Nephron progenitor cell (in vitro differentiated cells): ENCODE data around the gene SOCS3.
A peak's percentile ranks its signal among the peaks of the same experiment; 100 is the strongest.

ENCODE experiments used
- DNase-seq: peaks from one replicate; pipeline ENCODE4 v3.0.0; 2021
- H3K27ac Mint-ChIP-seq: 2 replicates; pipeline ENCODE4 v1.8.0; 2021; ENCODE audit warnings: mild to moderate bottlenecking, moderate library complexity, mixed read lengths
- H3K27me3 Mint-ChIP-seq: 2 replicates; pipeline ENCODE4 v1.8.0; 2021; ENCODE audit warnings: mild to moderate bottlenecking, low read depth, mixed read lengths; ENCODE audit not compliant: poor library complexity
- H3K36me3 Mint-ChIP-seq: 2 replicates; pipeline ENCODE4 v1.8.0; 2021; ENCODE audit warnings: low read depth, mixed read lengths
- H3K4me1 Mint-ChIP-seq: 2 replicates; pipeline ENCODE4 v1.8.0; 2021; ENCODE audit warnings: mixed read lengths
- H3K4me3 Mint-ChIP-seq: 2 replicates; pipeline ENCODE4 v1.8.0; 2021; ENCODE audit warnings: mild to moderate bottlenecking, moderate library complexity, mixed read lengths
- H3K9me3 Mint-ChIP-seq: 2 replicates; pipeline ENCODE4 v1.8.0; 2021; ENCODE audit warnings: mild to moderate bottlenecking, moderate library complexity, mixed read lengths
- CTCF ChIP-seq: fragments of 200-600 bp; sonication (generic); IDR thresholded peaks from 2 replicates; pipeline ENCODE4 v1.5.0; 2021; ENCODE audit warnings: antibody characterized with exemption

SOCS3 gene

GRCh38 chr17:78365561-78366108, 5.8 kb upstream of the SOCS3 start:
- no peaks in the 10 kb centered on the region for H3K36me3 Mint-ChIP-seq
- H3K27me3 Mint-ChIP-seq: peaks cover 8% of the 10 kb centered on the region
- H3K9me3 Mint-ChIP-seq: no peaks in the 10 kb centered on the region
- H3K4me1 Mint-ChIP-seq: peaks cover 74% of the 10 kb centered on the region
- no peak for TF ChIP-seq CTCF
- peak; percentile 79 for DNase-seq
- H3K27ac Mint-ChIP-seq: peak overlapping the region; percentile 99
- peak overlapping the region; percentile 68 for H3K4me3 Mint-ChIP-seq

DNA sequence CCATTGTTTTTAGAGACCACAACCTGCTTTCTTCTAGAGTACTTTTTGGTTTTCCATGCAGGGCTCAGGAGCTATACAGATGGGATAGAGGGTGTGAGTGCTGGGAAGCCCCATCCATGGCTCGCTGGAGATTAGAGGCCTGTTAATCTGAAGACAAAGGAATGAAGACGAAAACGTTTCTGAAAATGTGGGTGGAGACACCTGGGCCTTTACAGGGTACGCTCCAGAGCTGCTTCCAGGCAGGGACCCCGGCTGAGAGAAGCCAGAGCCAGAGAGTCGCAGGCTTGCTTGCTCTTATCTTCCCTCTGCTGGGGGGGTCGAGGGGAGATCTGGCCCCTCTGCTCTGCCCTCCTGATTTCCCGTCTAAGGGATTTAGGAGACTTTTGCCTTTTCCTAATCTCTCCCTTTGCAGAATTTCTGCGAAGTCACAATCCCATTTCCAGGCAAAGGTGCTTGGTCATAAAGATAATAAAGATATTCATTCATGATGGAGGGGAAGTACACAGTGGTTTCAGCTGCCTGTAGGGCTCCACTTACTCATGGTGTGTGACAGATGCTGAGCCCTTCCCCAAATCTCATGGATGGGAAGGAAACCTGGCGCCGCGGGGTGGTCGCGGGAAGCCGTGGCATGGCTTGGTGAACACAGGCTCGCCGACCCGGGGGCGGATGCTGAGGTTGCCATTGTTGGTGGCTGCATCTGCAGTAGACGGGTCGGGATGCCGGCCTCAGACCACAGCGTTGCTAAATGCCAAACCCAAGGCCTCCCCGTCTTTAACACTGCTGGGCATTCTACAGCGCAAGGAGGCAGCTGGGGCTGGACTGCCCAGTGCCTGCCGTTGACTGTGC, 4.8 kb upstream of the SOCS3 start:
- H3K4me3 Mint-ChIP-seq: no peak overlapping the region
- H3K4me1 Mint-ChIP-seq: peaks cover 65% of the 10 kb centered on the region
- no peaks in the 10 kb centered on the region for H3K36me3 Mint-ChIP-seq
- TF ChIP-seq CTCF: no peak
- no peak for DNase-seq
- peak overlapping the region; percentile 99 for H3K27ac Mint-ChIP-seq
- H3K27me3 Mint-ChIP-seq: peaks cover 8% of the 10 kb centered on the region
- no peaks in the 10 kb centered on the region for H3K9me3 Mint-ChIP-seq

DNA sequence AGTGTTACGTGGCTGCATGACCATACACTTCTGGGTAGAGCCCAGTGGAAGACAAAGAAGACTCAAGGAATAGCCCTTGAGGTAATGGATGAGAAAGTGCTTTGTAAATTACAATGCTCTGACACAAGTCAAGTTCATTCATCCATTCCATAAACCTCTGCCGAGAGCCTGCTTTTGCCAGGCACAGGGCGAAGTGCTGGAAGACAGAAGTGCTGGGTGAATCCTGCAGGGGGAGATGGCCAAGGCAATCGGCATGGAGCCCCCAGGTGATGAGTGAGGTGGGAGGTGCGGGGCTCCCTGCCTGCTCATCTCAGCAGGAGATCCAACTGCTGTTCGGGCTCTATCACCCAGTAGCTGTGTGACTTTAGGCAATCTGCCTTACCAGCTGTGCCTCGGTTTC, 2.8 kb upstream of the SOCS3 start:
- no peak for TF ChIP-seq CTCF
- DNase-seq: no peak
- Mint-ChIP-seq H3K36me3 (peaks cover 9% of the 10 kb centered on the region), H3K27me3 (peaks cover 19% of the 10 kb centered on the region), H3K4me3 (no peak overlapping the region), H3K4me1 (peaks cover 68% of the 10 kb centered on the region), H3K27ac (no peak overlapping the region), H3K9me3 (no peaks in the 10 kb centered on the region)

GRCh38 chr17:78362232-78362631, 2.4 kb upstream of the SOCS3 start:
- Mint-ChIP-seq H3K9me3 (no peaks in the 10 kb centered on the region), H3K4me1 (peaks cover 68% of the 10 kb centered on the region), H3K27ac (no peak overlapping the region), H3K4me3 (no peak overlapping the region), H3K27me3 (peaks cover 22% of the 10 kb centered on the region), H3K36me3 (peaks cover 13% of the 10 kb centered on the region)
- DNase-seq: no peak
- no peak for TF ChIP-seq CTCF

DNA sequence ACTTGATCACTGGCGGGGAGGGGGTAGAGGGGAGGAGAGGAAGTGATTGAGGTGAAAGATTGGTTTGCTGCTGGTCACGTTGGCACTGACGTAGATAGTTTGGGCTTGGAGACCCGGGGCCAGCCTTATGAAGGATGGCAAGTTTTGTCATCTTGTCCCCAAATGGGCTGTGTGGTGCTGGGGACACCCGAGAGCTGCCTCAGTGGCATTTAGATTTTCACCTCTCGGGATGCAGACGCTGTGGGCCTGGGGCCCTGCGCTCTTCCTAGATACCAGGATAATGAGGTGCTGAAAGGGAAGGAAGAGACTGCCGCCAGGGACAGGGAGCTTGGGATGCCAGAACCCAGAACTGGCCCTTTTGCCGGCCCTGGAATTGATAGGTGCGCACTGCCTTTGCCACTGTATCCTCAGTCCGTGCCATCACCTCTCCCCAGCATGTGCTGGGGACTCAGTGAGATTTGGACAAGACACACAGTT, 1.4 kb upstream of the SOCS3 start:
- Mint-ChIP-seq H3K27ac (no peak overlapping the region), H3K36me3 (peaks cover 19% of the 10 kb centered on the region), H3K4me3 (peak overlapping the region; percentile 80)

More for the DNA sequence above, 1.4 kb upstream of the SOCS3 start:
- peaks cover 22% of the 10 kb centered on the region for H3K27me3 Mint-ChIP-seq
- peaks cover 68% of the 10 kb centered on the region for H3K4me1 Mint-ChIP-seq
- DNase-seq: no peak
- TF ChIP-seq CTCF: no peak
- H3K9me3 Mint-ChIP-seq: no peaks in the 10 kb centered on the region
